PC-9 (cell line): ENCODE data around the gene MSANTD2. TPM values are rescaled to one million over a fixed set of nuclear protein-coding genes. Genes with fewer than 3 reads are reported as not detected.

Experiments
- BruUV-seq: library from RNA; stranded (reverse); fragments of 400-500 nt; replicated peaks from 2 replicates; lab custom pipeline; 2021; lab: Mats Ljungman, UMichigan
- CTCF ChIA-PET: fragments of 300-600 bp; sonication (Branson Sonifier 250); formaldehyde crosslinking; loops from one replicate; lab custom pipeline; 2022; ENCODE audit warnings: antibody characterized with exemption; lab: Charles Lee
- POLR2A ChIA-PET: fragments of 300-600 bp; sonication (Branson Sonifier 250); formaldehyde crosslinking; loops from one replicate; lab custom pipeline; 2022; ENCODE audit warnings: antibody characterized with exemption; ENCODE audit not compliant: unreplicated experiment; lab: Charles Lee
- DNase-seq, 2 experiments: peaks; one replicate each; pipeline versions ENCODE4 v3.0.0 to v3.0.0-alpha.2; 2015 to 2022; ENCODE audit warnings: mixed read lengths in 1 of 2
- H2AFZ ChIP-seq: fragments of 200-600 bp; sonication (generic); 2 replicates; pipeline ENCODE4 v1.8.1; 2017; ENCODE audit warnings: antibody characterized with exemption
- H3F3A ChIP-seq: fragments of 200-600 bp; sonication (generic); 2 replicates; pipeline ENCODE4 v1.8.1; 2017; ENCODE audit warnings: antibody characterized with exemption, mild to moderate bottlenecking, low read depth; ENCODE audit not compliant: insufficient read depth
- H3K27ac ChIP-seq: fragments of 200-600 bp; sonication (generic); 2 replicates; pipeline ENCODE4 v1.6.1; 2016; ENCODE audit warnings: mixed run types
- H3K27me3 ChIP-seq: fragments of 200-600 bp; sonication (generic); 2 replicates; pipeline ENCODE4 v1.6.1; 2016; ENCODE audit warnings: low read depth, mixed run types; ENCODE audit not compliant: insufficient read depth
- H3K36me3 ChIP-seq: fragments of 200-600 bp; sonication (generic); 2 replicates; pipeline ENCODE4 v1.6.1; 2016; ENCODE audit warnings: low read depth, mixed run types
- H3K4me1 ChIP-seq: fragments of 200-600 bp; sonication (generic); replicated peaks from 2 replicates; pipeline ENCODE4 v1.6.1; 2016; ENCODE audit warnings: mixed run types; ENCODE audit not compliant: insufficient read depth
- H3K4me2 ChIP-seq: fragments of 200-600 bp; sonication (generic); 2 replicates; pipeline ENCODE4 v1.6.1; 2017; ENCODE audit warnings: mixed run types
- H3K4me3 ChIP-seq: fragments of 200-600 bp; sonication (generic); 2 replicates; pipeline ENCODE4 v1.6.1; 2016; ENCODE audit warnings: mixed run types
- H3K79me2 ChIP-seq: fragments of 200-600 bp; sonication (generic); 2 replicates; pipeline ENCODE4 v1.6.1; 2017; ENCODE audit warnings: low read depth, mixed run types
- H3K9me2 ChIP-seq: fragments of 200-600 bp; sonication (generic); 2 replicates; pipeline ENCODE4 v1.8.1; 2017; ENCODE audit warnings: mild to moderate bottlenecking; ENCODE audit not compliant: insufficient read depth
- H3K9me3 ChIP-seq: fragments of 200-600 bp; sonication (generic); 2 replicates; pipeline ENCODE4 v1.8.1; 2016; ENCODE audit warnings: low read depth; ENCODE audit not compliant: insufficient read depth
- H4K20me1 ChIP-seq: fragments of 200-600 bp; sonication (generic); 2 replicates; pipeline ENCODE4 v1.8.1; 2017; ENCODE audit not compliant: insufficient read depth
- EZH2 ChIP-seq: fragments of 200-600 bp; sonication (generic); IDR thresholded peaks from 2 replicates; pipeline ENCODE4 v1.8.0; 2017; ENCODE audit warnings: antibody characterized with exemption, low read depth
- intact Hi-C: fragments of 100-400 bp; cut with micrococcal nuclease; formaldehyde crosslinking; loops from one replicate; pipeline ENCODE4 v1.10.0; 2022; ENCODE audit not compliant: unreplicated experiment
- total RNA-seq: library from RNA; stranded (reverse); gene quantifications from 2 replicates; pipeline ENCODE4 v1.2.3, GENCODE V29; 2021
- TF ChIP-seq, protein P1 (sequence below): fragments of 200-600 bp; sonication (generic); conservative IDR thresholded peaks from 2 replicates; pipeline ENCODE4 v1.6.1; 2017; ENCODE audit warnings: mixed run types, antibody characterized with exemption, mild to moderate bottlenecking, moderate library complexity

The MSANTD2 gene
- total RNA-seq, 1 experiment from 2014 or later: 16.9 TPM

GRCh38 chr11:124760205-124760652 is 40.0 kb downstream of the MSANTD2 start:
- Histone ChIP-seq H3K4me2 (no peak overlapping the region; the same call in 1 of the 2 replicates), H3K9me2 (no peaks in the 10 kb centered on the region), H3K9me3 (no peaks in the 10 kb centered on the region), H2AFZ (no peak overlapping the region), H3K36me3 (no peaks in the 10 kb centered on the region), H3F3A (peaks cover 12% of the 10 kb centered on the region), H3K4me3 (no peak overlapping the region), H3K27me3 (no peaks in the 10 kb centered on the region), H3K4me1 (peaks cover 26% of the 10 kb centered on the region), H3K27ac (no peak overlapping the region), H4K20me1 (no peaks in the 10 kb centered on the region), H3K79me2 (peaks cover 15% of the 10 kb centered on the region; the same call in 1 of the 2 replicates)
- no peak for DNase-seq
- no peak for TF ChIP-seq EZH2
- TF ChIP-seq, protein P1, sequence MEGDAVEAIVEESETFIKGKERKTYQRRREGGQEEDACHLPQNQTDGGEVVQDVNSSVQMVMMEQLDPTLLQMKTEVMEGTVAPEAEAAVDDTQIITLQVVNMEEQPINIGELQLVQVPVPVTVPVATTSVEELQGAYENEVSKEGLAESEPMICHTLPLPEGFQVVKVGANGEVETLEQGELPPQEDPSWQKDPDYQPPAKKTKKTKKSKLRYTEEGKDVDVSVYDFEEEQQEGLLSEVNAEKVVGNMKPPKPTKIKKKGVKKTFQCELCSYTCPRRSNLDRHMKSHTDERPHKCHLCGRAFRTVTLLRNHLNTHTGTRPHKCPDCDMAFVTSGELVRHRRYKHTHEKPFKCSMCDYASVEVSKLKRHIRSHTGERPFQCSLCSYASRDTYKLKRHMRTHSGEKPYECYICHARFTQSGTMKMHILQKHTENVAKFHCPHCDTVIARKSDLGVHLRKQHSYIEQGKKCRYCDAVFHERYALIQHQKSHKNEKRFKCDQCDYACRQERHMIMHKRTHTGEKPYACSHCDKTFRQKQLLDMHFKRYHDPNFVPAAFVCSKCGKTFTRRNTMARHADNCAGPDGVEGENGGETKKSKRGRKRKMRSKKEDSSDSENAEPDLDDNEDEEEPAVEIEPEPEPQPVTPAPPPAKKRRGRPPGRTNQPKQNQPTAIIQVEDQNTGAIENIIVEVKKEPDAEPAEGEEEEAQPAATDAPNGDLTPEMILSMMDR: no peak
- ChIA-PET POLR2A (no interaction called here), CTCF (no interaction called here)
- intact Hi-C loops: no loop called here
- BruUV-seq: no TSS peak

DNA sequence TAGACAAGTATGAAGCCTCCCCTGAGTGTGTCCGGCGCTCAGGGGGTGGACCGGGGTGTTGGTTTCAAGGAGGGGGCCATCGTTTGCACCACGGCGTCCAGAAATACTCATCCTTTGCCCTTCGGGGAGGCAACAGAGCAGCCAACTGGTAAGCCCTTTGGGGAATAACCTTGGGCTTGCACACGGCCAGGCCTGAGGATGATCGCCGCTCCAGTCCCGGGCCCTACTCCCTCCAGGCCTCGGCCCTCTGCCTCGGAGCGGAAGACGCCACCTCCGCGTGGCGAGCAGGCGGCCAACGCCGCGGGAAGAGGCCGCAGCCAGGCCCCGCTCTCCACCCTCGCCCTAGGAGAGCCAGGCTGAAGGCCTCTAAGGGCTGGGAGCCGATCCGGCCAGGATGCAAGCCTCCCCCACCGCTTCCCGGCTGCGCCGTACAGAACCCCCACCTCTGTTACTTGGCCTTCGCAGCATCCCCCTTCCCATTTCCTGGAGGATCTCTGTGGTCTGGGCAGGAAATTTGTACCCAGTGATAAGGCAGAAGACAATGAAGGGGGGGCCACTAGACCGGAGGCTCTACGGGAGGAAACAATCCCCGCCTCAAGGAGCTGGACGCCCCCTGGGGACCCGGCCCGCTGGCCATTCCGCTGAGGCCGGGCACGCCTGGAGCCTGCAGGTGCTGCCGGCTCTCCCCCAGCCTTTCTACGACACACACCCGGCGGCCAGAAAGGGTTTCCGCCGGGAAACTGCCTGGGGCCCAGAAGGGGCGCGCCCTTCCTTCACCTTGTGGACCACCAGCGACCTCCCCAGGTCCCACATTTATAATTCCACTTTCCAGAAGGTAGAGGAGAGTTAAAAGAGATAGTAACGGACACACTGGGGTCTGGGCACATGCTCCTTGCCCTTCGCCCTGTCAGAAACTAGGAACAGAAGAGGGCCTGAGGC is 40.7 kb downstream of the MSANTD2 start:
- Histone ChIP-seq H2AFZ (no peak overlapping the region), H4K20me1 (no peaks in the 10 kb centered on the region), H3K4me2 (no peak overlapping the region), H3K27me3 (no peaks in the 10 kb centered on the region), H3K9me3 (no peaks in the 10 kb centered on the region), H3F3A (peaks cover 12% of the 10 kb centered on the region), H3K9me2 (no peaks in the 10 kb centered on the region), H3K4me3 (no peak overlapping the region), H3K27ac (no peak overlapping the region), H3K79me2 (peaks cover 9% of the 10 kb centered on the region; the same call in 1 of the 2 replicates), H3K4me1 (peaks cover 23% of the 10 kb centered on the region), H3K36me3 (no peaks in the 10 kb centered on the region)
- DNase-seq: no peak
- TF ChIP-seq EZH2: no peak
- TF ChIP-seq, protein P1: no peak
- CTCF ChIA-PET: no interaction called here
- intact Hi-C loops: no loop called here
- no TSS peak for BruUV-seq
- POLR2A ChIA-PET: no interaction called here

DNA sequence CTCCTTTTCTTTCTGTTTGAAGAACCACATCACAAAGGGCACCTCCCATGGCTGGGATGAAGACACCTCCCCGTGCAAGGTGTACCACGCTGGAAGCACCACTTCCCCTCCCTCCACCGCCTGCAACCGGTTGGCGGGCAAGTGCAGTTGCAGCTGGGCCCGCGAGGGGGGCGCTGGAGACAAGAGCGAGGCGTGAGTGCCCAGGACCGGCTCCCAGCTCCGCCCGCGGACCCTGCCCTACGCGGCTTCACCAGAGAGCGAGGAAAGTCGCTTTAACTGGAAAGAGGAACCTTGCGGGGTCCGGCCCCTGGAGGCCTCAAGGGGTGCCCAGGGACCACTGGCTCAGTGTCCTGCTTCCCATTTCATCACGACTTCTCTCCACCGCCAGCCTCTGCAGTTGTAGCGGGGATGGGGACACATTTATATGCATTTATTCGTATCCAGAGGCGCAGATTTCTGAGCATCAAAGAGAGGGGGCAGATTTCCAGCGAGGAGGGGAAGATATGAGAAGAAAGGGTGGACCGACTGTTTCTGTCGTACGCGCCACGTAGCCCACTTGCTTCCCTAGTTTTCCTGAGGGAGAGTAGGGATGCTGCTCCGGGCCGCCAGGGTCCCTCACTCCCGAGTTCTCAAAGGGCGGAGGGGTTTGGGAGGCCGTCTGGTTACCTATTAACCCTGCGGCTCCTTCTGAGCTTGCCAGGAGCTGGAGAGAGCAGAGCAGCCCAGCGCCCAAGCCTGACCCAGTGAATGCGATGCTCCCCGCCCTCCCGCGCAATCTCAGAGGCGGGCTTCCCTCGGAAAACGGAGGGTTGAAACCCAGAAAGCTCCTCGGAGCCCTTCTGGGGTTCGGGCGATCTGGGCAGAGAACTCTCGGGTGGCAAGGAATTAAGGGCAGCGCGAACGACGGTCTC is 41.6 kb downstream of the MSANTD2 start:
- ChIA-PET CTCF (no interaction called here), POLR2A (no interaction called here)
- H3K27me3 ChIP-seq: no peaks in the 10 kb centered on the region
- H4K20me1 ChIP-seq: no peaks in the 10 kb centered on the region
- no peak overlapping the region for H3K27ac ChIP-seq
- intact Hi-C loops: no loop called here
- no peak overlapping the region for H3K4me2 ChIP-seq
- H3K4me3 ChIP-seq: no peak overlapping the region
- no peaks in the 10 kb centered on the region for H3K36me3 ChIP-seq
- peaks cover 3% of the 10 kb centered on the region for H3F3A ChIP-seq
- no peak for DNase-seq
- no peaks in the 10 kb centered on the region for H3K9me3 ChIP-seq
- H3K4me1 ChIP-seq: peaks cover 15% of the 10 kb centered on the region
- H3K9me2 ChIP-seq: no peaks in the 10 kb centered on the region
- BruUV-seq: no TSS peak
- peaks cover 9% of the 10 kb centered on the region; the same call in 1 of the 2 replicates for H3K79me2 ChIP-seq
- no peak for TF ChIP-seq EZH2
- TF ChIP-seq, protein P1: no peak
- no peak overlapping the region for H2AFZ ChIP-seq
